ENCODE measurements around the gene RNF157.

- no peak for TF ChIP-seq POLR2A (IDR thresholded peaks at IDR 0.05)
- TF ChIP-seq CTCF (IDR thresholded peaks at IDR 0.05) = no peak
These were observed 16.5 kb downstream of the RNF157 start for GRCh38 chr17:76223802-76224201.

All from adrenal gland (tissue), 5 donors.